Mammary epithelial cell (primary cell): Measurements from ENCODE around the gene TXNDC12.
"Not testable (repeated sequence)": the region's sequence is repeated elsewhere in the genome, so short reads cannot be mapped to it uniquely, and the experiment has no call there.

Experiments used
- EZH2 ChIP-seq: IDR thresholded peaks from 2 replicates; pipeline ENCODE4 v1.6.1; 2012; ENCODE audit warnings: low read length, inconsistent platforms, borderline replicate concordance
- TF ChIP-seq, protein P1 (sequence below), 2 donors: IDR thresholded peaks in 1 of 2; conservative IDR thresholded peaks in 1 of 2; 2 replicates each; pipeline ENCODE4 v1.5.1; 2011 to 2012; ENCODE audit warnings: inconsistent platforms in 2 of 2, low read length in 2 of 2, mild to moderate bottlenecking in 2 of 2, control low read depth in 1 of 2, low read depth in 1 of 2; ENCODE audit not compliant: insufficient read depth in 1 of 2; ENCODE audit errors: extremely low read depth in 1 of 2

DNA sequence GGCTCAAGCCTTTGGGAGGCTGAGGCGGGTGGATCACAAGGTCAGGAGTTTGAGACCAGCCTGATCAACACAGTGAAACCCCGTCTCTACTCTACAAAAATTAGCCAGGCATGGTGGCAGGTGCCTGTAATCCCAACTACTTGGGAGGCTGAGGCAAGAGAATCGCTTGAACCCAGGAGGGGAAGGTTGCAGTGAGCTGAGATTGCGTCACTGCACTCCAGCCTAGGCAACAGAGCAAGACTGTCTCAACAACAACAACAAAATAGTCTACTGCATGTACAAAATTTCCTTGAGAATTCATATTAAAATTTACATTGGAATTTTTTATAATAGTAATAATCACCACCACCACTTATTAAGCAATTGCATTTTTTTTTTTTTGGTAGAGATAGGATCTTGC, 5.7 kb downstream of the TXNDC12 start:
- TF ChIP-seq, protein P1, sequence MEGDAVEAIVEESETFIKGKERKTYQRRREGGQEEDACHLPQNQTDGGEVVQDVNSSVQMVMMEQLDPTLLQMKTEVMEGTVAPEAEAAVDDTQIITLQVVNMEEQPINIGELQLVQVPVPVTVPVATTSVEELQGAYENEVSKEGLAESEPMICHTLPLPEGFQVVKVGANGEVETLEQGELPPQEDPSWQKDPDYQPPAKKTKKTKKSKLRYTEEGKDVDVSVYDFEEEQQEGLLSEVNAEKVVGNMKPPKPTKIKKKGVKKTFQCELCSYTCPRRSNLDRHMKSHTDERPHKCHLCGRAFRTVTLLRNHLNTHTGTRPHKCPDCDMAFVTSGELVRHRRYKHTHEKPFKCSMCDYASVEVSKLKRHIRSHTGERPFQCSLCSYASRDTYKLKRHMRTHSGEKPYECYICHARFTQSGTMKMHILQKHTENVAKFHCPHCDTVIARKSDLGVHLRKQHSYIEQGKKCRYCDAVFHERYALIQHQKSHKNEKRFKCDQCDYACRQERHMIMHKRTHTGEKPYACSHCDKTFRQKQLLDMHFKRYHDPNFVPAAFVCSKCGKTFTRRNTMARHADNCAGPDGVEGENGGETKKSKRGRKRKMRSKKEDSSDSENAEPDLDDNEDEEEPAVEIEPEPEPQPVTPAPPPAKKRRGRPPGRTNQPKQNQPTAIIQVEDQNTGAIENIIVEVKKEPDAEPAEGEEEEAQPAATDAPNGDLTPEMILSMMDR (conservative IDR thresholded peaks at IDR 0.05 in 1 of 2, IDR thresholded peaks at IDR 0.05 in 1 of 2; ENCODE audit: extremely low read depth in 1 of 2, insufficient read depth in 1 of 2, low read depth in 1 of 2, low read length in 2 of 2): not testable (repeated sequence)
- TF ChIP-seq EZH2: not testable (repeated sequence)
